ENCODE results near the gene APIP.

DNA sequence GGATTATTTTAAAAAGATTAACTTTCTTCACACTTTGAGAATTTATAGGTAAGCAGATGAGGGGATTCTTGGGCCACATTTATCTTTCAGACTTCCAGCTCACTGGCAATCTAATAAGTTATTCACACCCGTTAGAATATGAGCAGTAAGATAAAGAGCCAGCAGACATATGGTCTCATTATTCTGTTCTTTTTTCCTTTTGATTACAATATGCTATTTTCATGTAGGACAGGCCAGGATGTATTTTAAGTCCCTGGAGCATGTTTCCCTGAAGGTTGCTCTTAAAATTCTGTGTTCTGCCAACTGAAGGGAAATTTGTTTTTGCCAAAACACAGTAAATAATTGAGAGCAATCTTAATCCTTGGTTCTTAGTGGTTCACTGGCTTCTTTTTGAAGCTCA lies 22.4 kb upstream of the APIP start:
- TF ChIP-seq HDAC2 (IDR thresholded peaks at IDR 0.05) = no peak
- TF ChIP-seq, protein P1, sequence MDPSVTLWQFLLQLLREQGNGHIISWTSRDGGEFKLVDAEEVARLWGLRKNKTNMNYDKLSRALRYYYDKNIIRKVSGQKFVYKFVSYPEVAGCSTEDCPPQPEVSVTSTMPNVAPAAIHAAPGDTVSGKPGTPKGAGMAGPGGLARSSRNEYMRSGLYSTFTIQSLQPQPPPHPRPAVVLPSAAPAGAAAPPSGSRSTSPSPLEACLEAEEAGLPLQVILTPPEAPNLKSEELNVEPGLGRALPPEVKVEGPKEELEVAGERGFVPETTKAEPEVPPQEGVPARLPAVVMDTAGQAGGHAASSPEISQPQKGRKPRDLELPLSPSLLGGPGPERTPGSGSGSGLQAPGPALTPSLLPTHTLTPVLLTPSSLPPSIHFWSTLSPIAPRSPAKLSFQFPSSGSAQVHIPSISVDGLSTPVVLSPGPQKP (IDR thresholded peaks at IDR 0.05; ENCODE audit: low read depth, low read length) = no peak
- TF ChIP-seq, protein P2, sequence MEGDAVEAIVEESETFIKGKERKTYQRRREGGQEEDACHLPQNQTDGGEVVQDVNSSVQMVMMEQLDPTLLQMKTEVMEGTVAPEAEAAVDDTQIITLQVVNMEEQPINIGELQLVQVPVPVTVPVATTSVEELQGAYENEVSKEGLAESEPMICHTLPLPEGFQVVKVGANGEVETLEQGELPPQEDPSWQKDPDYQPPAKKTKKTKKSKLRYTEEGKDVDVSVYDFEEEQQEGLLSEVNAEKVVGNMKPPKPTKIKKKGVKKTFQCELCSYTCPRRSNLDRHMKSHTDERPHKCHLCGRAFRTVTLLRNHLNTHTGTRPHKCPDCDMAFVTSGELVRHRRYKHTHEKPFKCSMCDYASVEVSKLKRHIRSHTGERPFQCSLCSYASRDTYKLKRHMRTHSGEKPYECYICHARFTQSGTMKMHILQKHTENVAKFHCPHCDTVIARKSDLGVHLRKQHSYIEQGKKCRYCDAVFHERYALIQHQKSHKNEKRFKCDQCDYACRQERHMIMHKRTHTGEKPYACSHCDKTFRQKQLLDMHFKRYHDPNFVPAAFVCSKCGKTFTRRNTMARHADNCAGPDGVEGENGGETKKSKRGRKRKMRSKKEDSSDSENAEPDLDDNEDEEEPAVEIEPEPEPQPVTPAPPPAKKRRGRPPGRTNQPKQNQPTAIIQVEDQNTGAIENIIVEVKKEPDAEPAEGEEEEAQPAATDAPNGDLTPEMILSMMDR (IDR thresholded peaks at IDR 0.05) = no peak
- TF ChIP-seq JUNB (IDR thresholded peaks at IDR 0.05) = no peak
- no peak for TF ChIP-seq EHMT2 (IDR thresholded peaks at IDR 0.05; ENCODE audit: low read depth)
- no peak for TF ChIP-seq POLR2A (IDR thresholded peaks at IDR 0.05; ENCODE audit: low read length)
- no peak for TF ChIP-seq RAD21 (conservative IDR thresholded peaks at IDR 0.05 in 1 of 2, IDR thresholded peaks at IDR 0.05 in 1 of 2)
- TF ChIP-seq, protein P3, sequence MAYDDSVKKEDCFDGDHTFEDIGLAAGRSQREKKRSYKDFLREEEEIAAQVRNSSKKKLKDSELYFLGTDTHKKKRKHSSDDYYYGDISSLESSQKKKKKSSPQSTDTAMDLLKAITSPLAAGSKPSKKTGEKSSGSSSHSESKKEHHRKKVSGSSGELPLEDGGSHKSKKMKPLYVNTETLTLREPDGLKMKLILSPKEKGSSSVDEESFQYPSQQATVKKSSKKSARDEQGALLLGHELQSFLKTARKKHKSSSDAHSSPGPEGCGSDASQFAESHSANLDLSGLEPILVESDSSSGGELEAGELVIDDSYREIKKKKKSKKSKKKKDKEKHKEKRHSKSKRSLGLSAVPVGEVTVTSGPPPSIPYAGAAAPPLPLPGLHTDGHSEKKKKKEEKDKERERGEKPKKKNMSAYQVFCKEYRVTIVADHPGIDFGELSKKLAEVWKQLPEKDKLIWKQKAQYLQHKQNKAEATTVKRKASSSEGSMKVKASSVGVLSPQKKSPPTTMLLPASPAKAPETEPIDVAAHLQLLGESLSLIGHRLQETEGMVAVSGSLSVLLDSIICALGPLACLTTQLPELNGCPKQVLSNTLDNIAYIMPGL (CRISPR knock-in tag; IDR thresholded peaks at IDR 0.05; ENCODE audit: borderline replicate concordance) = no peak
- TF ChIP-seq CHD4 (IDR thresholded peaks at IDR 0.05; ENCODE audit: borderline replicate concordance) = no peak
- TF ChIP-seq EP300 (IDR thresholded peaks at IDR 0.05) = no peak
- TF ChIP-seq ZNF302 (CRISPR knock-in tag; IDR thresholded peaks at IDR 0.05) = no peak
- no peak for TF ChIP-seq ESRRA (IDR thresholded peaks at IDR 0.05; ENCODE audit: borderline replicate concordance, low read length)

Data from A549 (cell line).